ENCODE data around the gene TRIM59. TPM values are rescaled to one million over a fixed set of nuclear protein-coding genes. Genes with fewer than 3 reads are reported as not detected.

TRIM59 gene
- total RNA-seq, 2 donors from 2014 or later: 5.4 to 5.7 TPM

DNA sequence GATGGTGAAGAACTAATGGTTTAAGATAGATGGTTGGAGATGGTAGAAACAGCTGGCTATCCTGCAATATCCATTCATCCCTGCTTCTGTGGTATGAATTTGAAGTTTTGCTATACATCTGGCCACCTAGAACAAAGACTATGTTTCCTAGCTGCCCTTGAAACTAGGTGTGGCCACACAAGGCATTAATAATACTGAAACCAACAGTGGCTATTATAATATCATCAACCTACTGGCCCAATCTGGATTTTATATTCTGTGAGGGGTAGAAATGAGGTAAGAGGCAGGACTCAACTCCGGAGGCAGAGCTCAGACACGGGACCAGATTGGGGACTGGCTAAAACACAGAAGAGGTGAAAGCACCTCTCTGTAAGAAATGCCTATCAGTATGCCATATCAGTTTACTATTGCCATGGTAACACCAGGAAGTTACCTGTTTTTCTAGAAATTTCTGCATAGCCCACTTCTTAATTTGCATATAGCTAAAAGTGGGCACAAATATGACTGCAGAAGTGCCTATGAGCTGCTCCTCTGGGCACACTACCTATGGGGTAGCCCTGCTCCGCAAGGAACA is 58.9 kb downstream of the TRIM59 start:
- no peak for ATAC-seq
- DNase-seq: no peak
- intact Hi-C loops (cut with DNase I, micrococcal nuclease): no loop called here

Small RNAs within 50 kb of the gene (microRNA-seq; reads per million reads assigned to microRNA genes)
- gene MIR15B: 2,074 to 3,037 reads per million in 2 donors
- gene MIR16-2: 333 to 1,012 reads per million in 2 donors

Other genes starting within 250 kb of the TRIM59 start
- gene C3orf80, start 224.4 kb downstream of the TRIM59 start, total RNA-seq: 1 to 10 TPM in 1 of 2 donors, under 1 TPM in 1; 0.31 to 1.9 TPM
- 10 to 100 TPM; 11.1 to 15.0 TPM for gene IFT80, start 50.6 kb downstream of the TRIM59 start, total RNA-seq
- gene SMC4, start 50.1 kb downstream of the TRIM59 start, total RNA-seq: 10 to 100 TPM; 30.9 to 35.5 TPM
- 10 to 100 TPM; 49.3 to 60.1 TPM for gene KPNA4, start 115.8 kb upstream of the TRIM59 start, total RNA-seq
- 10 to 100 TPM; 14.9 to 51.8 TPM for gene ARL14, start 227.4 kb upstream of the TRIM59 start, total RNA-seq